GM23338 (cell line): Measurements from ENCODE around the gene DMD. TPM values are rescaled to one million over a fixed set of nuclear protein-coding genes. Genes with fewer than 3 reads are reported as not detected.

Experiments
- ATAC-seq: fragments of 200-7000 bp; cut with Tn5 transposase; 3 replicates; pipeline ENCODE4 v1.9.1; 2020
- DNase-seq: peaks from one replicate; pipeline ENCODE4 v3.0.0-alpha.2; 2015; ENCODE audit warnings: low spot score
- H2AFZ ChIP-seq: fragments of 200-600 bp; sonication (generic); 2 replicates; pipeline ENCODE4 v1.8.0; 2016; ENCODE audit warnings: antibody characterized with exemption, mild to moderate bottlenecking, moderate library complexity
- H3F3A ChIP-seq: fragments of 200-600 bp; sonication (generic); replicated peaks from 2 replicates; pipeline ENCODE4 v1.8.0; 2017; ENCODE audit warnings: antibody characterized with exemption, mixed run types, low read depth
- H3K27ac ChIP-seq: fragments of 200-600 bp; sonication (generic); 2 replicates; pipeline ENCODE4 v1.6.1; 2016; ENCODE audit warnings: low read depth
- H3K27me3 ChIP-seq: fragments of 200-600 bp; sonication (generic); 2 replicates; pipeline ENCODE4 v1.8.0; 2016; ENCODE audit warnings: mild to moderate bottlenecking, mixed run types, moderate library complexity; ENCODE audit not compliant: insufficient read depth
- H3K36me3 ChIP-seq: fragments of 200-600 bp; sonication (generic); 2 replicates; pipeline ENCODE4 v1.8.0; 2016; ENCODE audit warnings: mild to moderate bottlenecking; ENCODE audit not compliant: insufficient read depth
- H3K4me1 ChIP-seq: fragments of 200-600 bp; sonication (generic); 2 replicates; pipeline ENCODE4 v1.8.0; 2016; ENCODE audit warnings: mild to moderate bottlenecking, moderate library complexity; ENCODE audit not compliant: insufficient read depth
- H3K4me2 ChIP-seq: fragments of 200-600 bp; sonication (generic); 2 replicates; pipeline ENCODE4 v1.7.1; 2017; ENCODE audit warnings: mixed run types
- H3K4me3 ChIP-seq: fragments of 200-600 bp; sonication (generic); 2 replicates; pipeline ENCODE4 v1.6.1; 2016; ENCODE audit warnings: mixed run types
- H3K79me2 ChIP-seq: fragments of 200-600 bp; sonication (generic); replicated peaks from 2 replicates; pipeline ENCODE4 v1.8.0; 2017; ENCODE audit warnings: mild to moderate bottlenecking; ENCODE audit not compliant: insufficient read depth
- H3K9me2 ChIP-seq: fragments of 200-600 bp; sonication (generic); 2 replicates; pipeline ENCODE4 v1.8.0; 2017; ENCODE audit not compliant: insufficient read depth
- H4K20me1 ChIP-seq: fragments of 200-600 bp; sonication (generic); replicated peaks from 2 replicates; pipeline ENCODE4 v1.8.0; 2017; ENCODE audit warnings: mild to moderate bottlenecking; ENCODE audit not compliant: insufficient read depth
- H3K27ac Mint-ChIP-seq: 2 replicates; pipeline ENCODE4 v1.8.0; 2020; ENCODE audit warnings: inconsistent platforms, mild to moderate bottlenecking, moderate library complexity, mixed read lengths
- H3K27me3 Mint-ChIP-seq: 3 replicates; pipeline ENCODE4 v1.8.0; 2022; ENCODE audit warnings: low read depth, mild to moderate bottlenecking, moderate library complexity, mixed read lengths, inconsistent platforms; ENCODE audit not compliant: insufficient read depth, poor library complexity
- H3K36me3 Mint-ChIP-seq: 3 replicates; pipeline ENCODE4 v1.8.0; 2021; ENCODE audit warnings: low read depth, mild to moderate bottlenecking, inconsistent platforms, moderate library complexity, mixed read lengths
- H3K4me1 Mint-ChIP-seq: 3 replicates; pipeline ENCODE4 v1.8.0; 2020; ENCODE audit warnings: mild to moderate bottlenecking, inconsistent platforms, mixed read lengths
- H3K4me3 Mint-ChIP-seq: 3 replicates; pipeline ENCODE4 v1.8.0; 2021; ENCODE audit warnings: moderate library complexity, mild to moderate bottlenecking, inconsistent platforms, mixed read lengths
- H3K9me3 Mint-ChIP-seq: 3 replicates; pipeline ENCODE4 v1.8.0; 2020; ENCODE audit warnings: moderate library complexity, mild to moderate bottlenecking, inconsistent platforms, mixed read lengths
- CREB1 ChIP-seq: fragments of 250-450 bp; sonication (Bioruptor Pico); IDR thresholded peaks from 2 replicates; pipeline ENCODE4 v1.5.0; 2020; ENCODE audit warnings: low read depth, mild to moderate bottlenecking, moderate library complexity
- CTCF ChIP-seq, 2 experiments: fragments of 200-600 bp in 1 of 2; sonication (generic) in 1 of 2; conservative IDR thresholded peaks; 2 replicates each; pipeline versions ENCODE4 v1.5.1 to v1.6.1; 2016 to 2017; ENCODE audit warnings: antibody characterized with exemption in 2 of 2, low read depth in 2 of 2, mild to moderate bottlenecking in 2 of 2, moderate library complexity in 1 of 2
- ETS1 ChIP-seq: IDR thresholded peaks from 2 replicates; pipeline ENCODE4 v1.6.1; 2016; ENCODE audit warnings: antibody characterized with exemption
- EZH2 ChIP-seq: fragments of 200-600 bp; sonication (generic); IDR thresholded peaks from one replicate; pipeline ENCODE4 v1.8.0; 2017; ENCODE audit warnings: antibody characterized with exemption, mild to moderate bottlenecking, low read depth; ENCODE audit not compliant: unreplicated experiment
- EZH2phosphoT487 ChIP-seq: fragments of 200-600 bp; sonication (generic); IDR thresholded peaks from one replicate; pipeline ENCODE4 v1.8.1; 2018; ENCODE audit warnings: antibody characterized with exemption; ENCODE audit not compliant: unreplicated experiment
- JUNB ChIP-seq: IDR thresholded peaks from one replicate; pipeline ENCODE4 v1.6.1; 2016; ENCODE audit warnings: antibody characterized with exemption; ENCODE audit not compliant: unreplicated experiment
- NANOG ChIP-seq: IDR thresholded peaks from 2 replicates; pipeline ENCODE4 v1.6.1; 2016; ENCODE audit warnings: antibody characterized with exemption, borderline replicate concordance
- POLR2AphosphoS5 ChIP-seq: IDR thresholded peaks from 2 replicates; pipeline ENCODE4 v1.6.1; 2016; ENCODE audit warnings: antibody characterized with exemption, low read depth
- REST ChIP-seq: IDR thresholded peaks from one replicate; pipeline ENCODE4 v1.6.1; 2018; ENCODE audit warnings: antibody characterized with exemption; ENCODE audit not compliant: unreplicated experiment
- STAT1 ChIP-seq: IDR thresholded peaks from one replicate; pipeline ENCODE4 v1.6.1; 2016; ENCODE audit warnings: antibody characterized with exemption; ENCODE audit not compliant: unreplicated experiment
- ZNF114 ChIP-seq: fragments of 250-450 bp; sonication (Bioruptor Pico); IDR thresholded peaks from 2 replicates; pipeline ENCODE4 v1.5.0; 2020; ENCODE audit warnings: mild to moderate bottlenecking, moderate library complexity
- ZNF331 ChIP-seq: fragments of 250-450 bp; sonication (Bioruptor Pico); IDR thresholded peaks from 2 replicates; pipeline ENCODE4 v1.5.0; 2020; ENCODE audit warnings: low read depth, mild to moderate bottlenecking, moderate library complexity
- ZNF462 ChIP-seq: fragments of 250-450 bp; sonication (Bioruptor Pico); IDR thresholded peaks from 2 replicates; pipeline ENCODE4 v1.5.0; 2020; ENCODE audit warnings: mild to moderate bottlenecking, moderate library complexity
- polyA plus RNA-seq: library from polyadenylated mRNA; unstranded; fragments of >200 nt; fragmentation: Nextera tagmentation; extraction: Ambion mirVana; gene quantifications from 2 replicates; pipeline ENCODE4 v1.2.1, GENCODE V29; 2016
- total RNA-seq: library from RNA; depleted of rRNA; stranded (reverse); fragments of >200 nt; shearing (Covaris generic); gene quantifications from 2 replicates; pipeline ENCODE4 v1.2.3, GENCODE V29; 2014

DMD gene
- total and polyA plus RNA-seq, 2 experiments from 2014 or later: 4.5 to 7.6 TPM

GRCh38 chrX:32825009-32825408 lies 386.3 kb downstream of the DMD start:
- no peaks in the 10 kb centered on the region for H3K4me1 Mint-ChIP-seq
- ATAC-seq (no peak), DNase-seq (no peak)
- Histone ChIP-seq H2AFZ (no peak overlapping the region), H3K4me1 (no peaks in the 10 kb centered on the region), H3K79me2 (no peaks in the 10 kb centered on the region), H4K20me1 (no peaks in the 10 kb centered on the region), H3K27ac (no peak overlapping the region), H3K36me3 (no peaks in the 10 kb centered on the region), H3K9me2 (no peaks in the 10 kb centered on the region), H3K4me3 (no peak overlapping the region), H3K27me3 (no peaks in the 10 kb centered on the region), H3K4me2 (no peak overlapping the region), H3F3A (no peaks in the 10 kb centered on the region)
- no peaks in the 10 kb centered on the region; the same call in 2 of the 3 replicates for H3K36me3 Mint-ChIP-seq
- no peaks in the 10 kb centered on the region for H3K27me3 Mint-ChIP-seq
- no peaks in the 10 kb centered on the region for H3K9me3 Mint-ChIP-seq
- no peak overlapping the region for H3K4me3 Mint-ChIP-seq
- no peak overlapping the region for H3K27ac Mint-ChIP-seq
- TF ChIP-seq CTCF (conservative IDR thresholded peaks at IDR 0.05; ENCODE audit: low read depth in 2 of 2) (no peak), EZH2 (no peak), NANOG (no peak), ZNF114 (CRISPR knock-in tag) (no peak), EZH2phosphoT487 (no peak), ETS1 (no peak), STAT1 (no peak), POLR2AphosphoS5 (no peak), ZNF462 (CRISPR knock-in tag) (no peak), JUNB (no peak), ZNF331 (CRISPR knock-in tag) (no peak), CREB1 (CRISPR knock-in tag) (no peak), REST (no peak)
